Breast epithelium (tissue), 3 donors: ENCODE measurements around the gene TRPM3.

Source experiments
- CTCF ChIP-seq, 3 donors: fragments of 450-650 bp; IDR thresholded peaks; one replicate each; pipeline ENCODE4 v1.5.1; 2016 to 2017; ENCODE audit warnings: antibody characterized with exemption in 3 of 3, mild to moderate bottlenecking in 3 of 3, moderate library complexity in 3 of 3
- POLR2A ChIP-seq: fragments of 450-650 bp; IDR thresholded peaks from one replicate; pipeline ENCODE4 v1.6.1; 2016; ENCODE audit warnings: antibody characterized with exemption, mild to moderate bottlenecking, moderate library complexity

- TF ChIP-seq CTCF (IDR thresholded peaks at IDR 0.05) (no peak), POLR2A (no peak)
Measured at GRCh38 chr9:70488793-70489105, 632.7 kb downstream of the TRPM3 start.
